ENCODE data around the gene EEIG2.

The EEIG2 gene

GRCh38 chr1:108583757-108584427 lies 24.0 kb downstream of the EEIG2 start:
- TF ChIP-seq MAX (IDR thresholded peaks at IDR 0.05; ENCODE audit: low read depth, low read length) (no peak), MYC (IDR thresholded peaks at IDR 0.05; ENCODE audit: low read depth, low read length) (no peak), CTCF (IDR thresholded peaks at IDR 0.05; ENCODE audit: low read depth, low read length) (no peak), POLR2A (IDR thresholded peaks at IDR 0.05; ENCODE audit: extremely low read depth, insufficient read length) (no peak)
- H3K4me3 ChIP-seq (ENCODE audit: low read depth, low read length), result no peak overlapping the region
- peak; percentile 42 for DNase-seq (ENCODE audit: low read depth)

GRCh38 chr1:108584428-108584856 lies 24.5 kb downstream of the EEIG2 start:
- no peak for TF ChIP-seq MAX (IDR thresholded peaks at IDR 0.05; ENCODE audit: low read depth, low read length)
- H3K4me3 ChIP-seq (ENCODE audit: low read depth, low read length), result no peak overlapping the region
- peak; percentile 62 for DNase-seq (ENCODE audit: low read depth)

- no peak for DNase-seq (ENCODE audit: low read depth)
- TF ChIP-seq MYC (IDR thresholded peaks at IDR 0.05; ENCODE audit: low read depth, low read length) (no peak), MAX (IDR thresholded peaks at IDR 0.05; ENCODE audit: low read depth, low read length) (no peak), CTCF (IDR thresholded peaks at IDR 0.05; ENCODE audit: low read depth, low read length) (no peak), POLR2A (IDR thresholded peaks at IDR 0.05; ENCODE audit: extremely low read depth, insufficient read length) (no peak)
- H3K4me3 ChIP-seq (ENCODE audit: low read depth, low read length), result no peak overlapping the region
These were observed 25.4 kb downstream of the EEIG2 start for GRCh38 chr1:108585313-108585712.

- no peak for TF ChIP-seq POLR2A (IDR thresholded peaks at IDR 0.05; ENCODE audit: extremely low read depth, insufficient read length)
- no peak for TF ChIP-seq CTCF (IDR thresholded peaks at IDR 0.05; ENCODE audit: low read depth, low read length)
- TF ChIP-seq MAX (IDR thresholded peaks at IDR 0.05; ENCODE audit: low read depth, low read length), result no peak
- no peak for TF ChIP-seq MYC (IDR thresholded peaks at IDR 0.05; ENCODE audit: low read depth, low read length)
- H3K4me3 ChIP-seq (ENCODE audit: low read depth, low read length), result no peak overlapping the region
- DNase-seq (ENCODE audit: low read depth), result no peak
These were observed 30.5 kb downstream of the EEIG2 start for GRCh38 chr1:108590441-108590840.

GRCh38 chr1:108590957-108591356 lies 31.1 kb downstream of the EEIG2 start:
- no peak for TF ChIP-seq MAX (IDR thresholded peaks at IDR 0.05; ENCODE audit: low read depth, low read length)
- no peak overlapping the region for H3K4me3 ChIP-seq (ENCODE audit: low read depth, low read length)
- peak; percentile 26 for DNase-seq (ENCODE audit: low read depth)

GRCh38 chr1:108591466-108591865 lies 31.6 kb downstream of the EEIG2 start:
- DNase-seq (ENCODE audit: low read depth), result no peak
- no peak overlapping the region for H3K4me3 ChIP-seq (ENCODE audit: low read depth, low read length)
- no peak for TF ChIP-seq CTCF (IDR thresholded peaks at IDR 0.05; ENCODE audit: low read depth, low read length)
- no peak for TF ChIP-seq MAX (IDR thresholded peaks at IDR 0.05; ENCODE audit: low read depth, low read length)
- no peak for TF ChIP-seq MYC (IDR thresholded peaks at IDR 0.05; ENCODE audit: low read depth, low read length)

All from NB4 (cell line).